KMS-11 (cell line): ENCODE results near the gene PTGDS.

Experiments used
- H2AFZ ChIP-seq: fragments of 200-600 bp; sonication (generic); 2 replicates; pipeline ENCODE4 v1.6.1; 2016; ENCODE audit warnings: antibody characterized with exemption, mixed run types, low read depth
- H3K27ac ChIP-seq: fragments of 200-600 bp; sonication (generic); 2 replicates; pipeline ENCODE4 v1.6.1; 2016; ENCODE audit warnings: mild to moderate bottlenecking, mixed run types
- H3K27me3 ChIP-seq: fragments of 200-600 bp; sonication (generic); 2 replicates; pipeline ENCODE4 v1.6.1; 2017; ENCODE audit warnings: mild to moderate bottlenecking, low read depth, mixed run types, moderate library complexity; ENCODE audit not compliant: insufficient read depth
- H3K36me3 ChIP-seq: fragments of 200-600 bp; sonication (generic); 2 replicates; pipeline ENCODE4 v1.6.1; 2017; ENCODE audit warnings: mild to moderate bottlenecking, mixed run types; ENCODE audit not compliant: insufficient read depth
- H3K4me1 ChIP-seq: fragments of 200-600 bp; sonication (generic); 2 replicates; pipeline ENCODE4 v1.6.1; 2016; ENCODE audit warnings: mild to moderate bottlenecking, low read depth, mixed run types; ENCODE audit not compliant: poor library complexity, severe bottlenecking
- H3K4me2 ChIP-seq: fragments of 200-600 bp; sonication (generic); 2 replicates; pipeline ENCODE4 v1.7.0; 2016; ENCODE audit warnings: mild to moderate bottlenecking, mixed run types
- H3K4me3 ChIP-seq: fragments of 200-600 bp; sonication (generic); IDR thresholded peaks from 2 replicates; pipeline ENCODE4 v1.6.1; 2017; ENCODE audit warnings: low read depth, low read length, mixed read lengths; ENCODE audit not compliant: insufficient read depth
- H3K79me2 ChIP-seq: fragments of 200-600 bp; sonication (generic); 2 replicates; pipeline ENCODE4 v1.6.1; 2016; ENCODE audit warnings: low read depth, mixed run types; ENCODE audit not compliant: insufficient read depth
- H3K9ac ChIP-seq: fragments of 200-600 bp; sonication (generic); 2 replicates; pipeline ENCODE4 v1.6.1; 2016; ENCODE audit warnings: mild to moderate bottlenecking, mixed run types
- H4K20me1 ChIP-seq: fragments of 200-600 bp; sonication (generic); 2 replicates; pipeline ENCODE4 v1.6.1; 2016; ENCODE audit warnings: mild to moderate bottlenecking, mixed run types; ENCODE audit not compliant: insufficient read depth
- TF ChIP-seq, protein P1 (sequence below): fragments of 200-600 bp; sonication (generic); conservative IDR thresholded peaks from 2 replicates; pipeline ENCODE4 v1.6.1; 2017; ENCODE audit warnings: low read depth, mild to moderate bottlenecking, antibody characterized with exemption, low read length, moderate library complexity, mixed read lengths

PTGDS gene

DNA sequence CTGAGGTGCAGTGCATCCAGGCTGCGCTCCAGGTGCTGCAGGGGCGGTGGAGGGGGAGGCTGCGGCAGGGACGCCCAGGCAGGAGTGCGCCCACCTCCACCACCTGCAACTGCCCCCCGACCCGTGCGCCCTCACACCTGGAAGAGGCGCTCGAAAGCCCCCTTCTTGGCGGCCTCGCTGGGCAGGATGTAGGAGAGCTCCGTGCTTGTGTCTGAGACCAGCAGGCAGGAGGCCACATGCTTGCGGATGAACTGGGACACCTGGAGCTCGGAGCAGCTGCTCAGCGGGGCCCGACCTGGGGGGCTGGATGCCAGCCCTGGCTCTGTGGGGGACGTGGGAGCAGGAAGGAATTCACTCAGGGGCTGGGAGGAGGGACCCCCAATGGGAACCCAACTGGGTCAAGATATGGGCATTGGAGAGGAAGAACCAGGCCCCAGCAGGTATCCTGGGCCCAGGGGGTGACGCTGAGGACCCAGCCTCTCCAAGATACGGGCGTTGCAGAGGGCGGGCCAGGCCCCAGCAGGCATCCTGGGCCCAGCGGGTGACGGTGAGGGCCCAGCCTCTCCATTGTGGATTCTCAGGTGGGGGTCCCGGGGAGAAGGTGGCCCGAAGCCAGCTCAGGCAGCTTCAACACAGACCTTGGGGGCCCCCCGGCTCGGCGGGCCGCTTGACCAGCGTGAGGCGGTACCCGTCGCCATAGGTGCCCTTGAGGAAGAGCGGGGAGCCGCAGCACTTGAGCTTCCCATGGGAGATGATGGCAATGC is 37.7 kb downstream of the PTGDS start:
- Histone ChIP-seq H3K9ac (no peak overlapping the region), H3K27ac (no peak overlapping the region), H3K4me3 (no peak overlapping the region), H2AFZ (no peak overlapping the region), H3K4me2 (no peak overlapping the region), H4K20me1 (no peaks in the 10 kb centered on the region), H3K79me2 (no peaks in the 10 kb centered on the region), H3K27me3 (peaks cover 5% of the 10 kb centered on the region; the same call in 1 of the 2 replicates), H3K4me1 (no peaks in the 10 kb centered on the region), H3K36me3 (no peaks in the 10 kb centered on the region)
- TF ChIP-seq, protein P1, sequence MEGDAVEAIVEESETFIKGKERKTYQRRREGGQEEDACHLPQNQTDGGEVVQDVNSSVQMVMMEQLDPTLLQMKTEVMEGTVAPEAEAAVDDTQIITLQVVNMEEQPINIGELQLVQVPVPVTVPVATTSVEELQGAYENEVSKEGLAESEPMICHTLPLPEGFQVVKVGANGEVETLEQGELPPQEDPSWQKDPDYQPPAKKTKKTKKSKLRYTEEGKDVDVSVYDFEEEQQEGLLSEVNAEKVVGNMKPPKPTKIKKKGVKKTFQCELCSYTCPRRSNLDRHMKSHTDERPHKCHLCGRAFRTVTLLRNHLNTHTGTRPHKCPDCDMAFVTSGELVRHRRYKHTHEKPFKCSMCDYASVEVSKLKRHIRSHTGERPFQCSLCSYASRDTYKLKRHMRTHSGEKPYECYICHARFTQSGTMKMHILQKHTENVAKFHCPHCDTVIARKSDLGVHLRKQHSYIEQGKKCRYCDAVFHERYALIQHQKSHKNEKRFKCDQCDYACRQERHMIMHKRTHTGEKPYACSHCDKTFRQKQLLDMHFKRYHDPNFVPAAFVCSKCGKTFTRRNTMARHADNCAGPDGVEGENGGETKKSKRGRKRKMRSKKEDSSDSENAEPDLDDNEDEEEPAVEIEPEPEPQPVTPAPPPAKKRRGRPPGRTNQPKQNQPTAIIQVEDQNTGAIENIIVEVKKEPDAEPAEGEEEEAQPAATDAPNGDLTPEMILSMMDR, result no peak

DNA sequence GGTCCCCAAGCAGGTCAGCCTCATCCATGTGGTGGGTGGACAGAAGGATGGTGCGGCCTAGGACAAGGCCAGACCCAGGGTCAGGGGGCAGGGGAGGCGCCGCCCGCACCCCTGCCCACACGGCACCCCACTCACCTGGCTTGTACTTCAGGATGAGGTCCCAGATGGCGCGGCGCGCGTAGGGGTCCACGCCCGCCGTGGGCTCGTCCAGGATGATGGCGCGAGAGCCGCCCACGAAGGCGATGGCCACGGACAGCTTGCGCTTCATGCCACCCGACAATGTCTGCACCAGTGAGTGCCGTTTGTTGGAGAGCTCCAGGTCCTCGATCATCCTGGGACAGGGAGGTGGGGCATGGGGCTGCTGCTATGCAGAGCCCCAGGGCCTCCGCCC is 38.2 kb downstream of the PTGDS start:
- Histone ChIP-seq H4K20me1 (no peaks in the 10 kb centered on the region), H3K4me3 (no peak overlapping the region), H3K27ac (no peak overlapping the region), H3K4me1 (no peaks in the 10 kb centered on the region), H3K27me3 (peaks cover 5% of the 10 kb centered on the region; the same call in 1 of the 2 replicates), H2AFZ (no peak overlapping the region), H3K79me2 (no peaks in the 10 kb centered on the region), H3K36me3 (no peaks in the 10 kb centered on the region), H3K4me2 (no peak overlapping the region), H3K9ac (no peak overlapping the region)
- TF ChIP-seq, protein P1, result no peak

DNA sequence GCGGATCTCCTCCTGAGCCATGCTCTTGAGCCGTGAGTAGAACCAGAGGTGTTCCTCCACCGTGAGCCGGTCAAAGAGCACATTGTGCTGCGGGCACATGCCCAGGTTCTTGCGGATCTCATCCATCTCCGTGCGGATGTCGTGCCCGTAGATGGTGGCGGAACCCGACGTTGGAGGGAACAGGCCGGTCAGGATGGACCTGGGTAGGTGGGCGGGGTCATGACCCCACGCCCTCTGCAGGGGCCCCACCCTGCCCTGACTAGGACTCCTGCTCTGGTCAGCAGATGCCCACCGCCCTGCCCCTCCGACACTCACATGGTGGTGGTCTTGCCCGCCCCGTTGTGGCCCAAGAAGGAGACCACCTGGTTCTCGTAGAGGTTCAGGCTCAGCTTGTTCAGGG is 38.7 kb downstream of the PTGDS start:
- Histone ChIP-seq H3K9ac (no peak overlapping the region), H3K4me3 (no peak overlapping the region), H3K79me2 (no peaks in the 10 kb centered on the region), H3K27ac (no peak overlapping the region), H3K4me1 (no peaks in the 10 kb centered on the region), H3K36me3 (no peaks in the 10 kb centered on the region), H4K20me1 (no peaks in the 10 kb centered on the region), H2AFZ (no peak overlapping the region), H3K27me3 (peaks cover 5% of the 10 kb centered on the region; the same call in 1 of the 2 replicates), H3K4me2 (no peak overlapping the region)
- TF ChIP-seq, protein P1, result no peak

DNA sequence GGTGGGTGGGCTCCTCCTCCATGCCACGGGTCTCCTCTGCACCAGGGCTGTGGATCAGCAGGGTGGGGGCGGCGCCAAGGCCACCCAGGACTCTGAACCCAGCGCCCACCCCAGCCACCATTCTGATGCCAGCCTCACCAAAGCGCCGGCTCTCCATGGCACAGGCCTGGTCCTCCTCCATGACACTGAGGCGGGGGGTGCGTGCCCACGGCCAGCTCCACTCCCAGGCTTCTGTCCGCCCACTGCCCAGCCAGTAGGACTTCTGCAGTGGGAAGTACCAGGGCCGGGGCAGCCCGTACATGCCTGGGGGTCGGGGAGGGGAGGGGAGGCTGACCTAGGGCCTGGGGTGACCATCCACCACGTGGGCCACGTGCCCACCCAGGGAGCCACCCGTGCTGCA is 39.1 kb downstream of the PTGDS start:
- Histone ChIP-seq H3K36me3 (no peaks in the 10 kb centered on the region), H3K27me3 (peaks cover 5% of the 10 kb centered on the region; the same call in 1 of the 2 replicates), H2AFZ (no peak overlapping the region), H3K4me3 (no peak overlapping the region), H4K20me1 (no peaks in the 10 kb centered on the region), H3K27ac (no peak overlapping the region), H3K4me1 (no peaks in the 10 kb centered on the region), H3K9ac (no peak overlapping the region), H3K79me2 (no peaks in the 10 kb centered on the region), H3K4me2 (no peak overlapping the region)
- TF ChIP-seq, protein P1, result no peak
